Choroid plexus epithelial cell (primary cell): ENCODE results near the gene COPRS.
"Not testable (repeated sequence)": the region's sequence is repeated elsewhere in the genome, so short reads cannot be mapped to it uniquely, and the experiment has no call there.

Source experiments
- DNase-seq: peaks from one replicate; pipeline ENCODE4 v3.0.0-alpha.2; 2010; ENCODE audit warnings: low read depth
- H3K4me3 ChIP-seq: 2 replicates; pipeline ENCODE4 v1.5.1; 2011; ENCODE audit warnings: low read depth, mild to moderate bottlenecking, control low read depth, low read length, moderate library complexity
- TF ChIP-seq, protein P1 (sequence below): conservative IDR thresholded peaks from 2 replicates; pipeline ENCODE4 v1.5.1; 2011; ENCODE audit warnings: low read depth, mild to moderate bottlenecking, control low read depth, inconsistent platforms, low read length, moderate library complexity

The COPRS gene

DNA sequence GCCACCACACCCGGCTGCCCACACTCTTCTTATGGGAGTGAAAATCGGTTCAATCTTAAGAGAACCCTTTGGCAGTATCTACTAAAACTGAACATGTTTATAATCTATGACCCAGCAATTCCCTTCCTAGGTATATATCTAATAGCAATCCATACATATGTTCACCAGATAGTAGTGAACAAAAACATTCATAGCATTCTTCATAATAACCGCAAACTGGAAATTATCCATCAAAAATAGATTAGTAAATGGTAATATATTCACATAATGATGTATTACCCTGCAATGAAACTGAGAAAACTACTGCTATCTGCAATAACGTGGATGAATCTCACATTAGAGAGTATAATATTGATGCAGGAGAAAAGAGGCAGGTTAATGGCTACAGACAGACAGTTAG is 23.1 kb downstream of the COPRS start:
- DNase-seq: no peak
- TF ChIP-seq, protein P1, sequence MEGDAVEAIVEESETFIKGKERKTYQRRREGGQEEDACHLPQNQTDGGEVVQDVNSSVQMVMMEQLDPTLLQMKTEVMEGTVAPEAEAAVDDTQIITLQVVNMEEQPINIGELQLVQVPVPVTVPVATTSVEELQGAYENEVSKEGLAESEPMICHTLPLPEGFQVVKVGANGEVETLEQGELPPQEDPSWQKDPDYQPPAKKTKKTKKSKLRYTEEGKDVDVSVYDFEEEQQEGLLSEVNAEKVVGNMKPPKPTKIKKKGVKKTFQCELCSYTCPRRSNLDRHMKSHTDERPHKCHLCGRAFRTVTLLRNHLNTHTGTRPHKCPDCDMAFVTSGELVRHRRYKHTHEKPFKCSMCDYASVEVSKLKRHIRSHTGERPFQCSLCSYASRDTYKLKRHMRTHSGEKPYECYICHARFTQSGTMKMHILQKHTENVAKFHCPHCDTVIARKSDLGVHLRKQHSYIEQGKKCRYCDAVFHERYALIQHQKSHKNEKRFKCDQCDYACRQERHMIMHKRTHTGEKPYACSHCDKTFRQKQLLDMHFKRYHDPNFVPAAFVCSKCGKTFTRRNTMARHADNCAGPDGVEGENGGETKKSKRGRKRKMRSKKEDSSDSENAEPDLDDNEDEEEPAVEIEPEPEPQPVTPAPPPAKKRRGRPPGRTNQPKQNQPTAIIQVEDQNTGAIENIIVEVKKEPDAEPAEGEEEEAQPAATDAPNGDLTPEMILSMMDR: no peak
- H3K4me3 ChIP-seq: no peak overlapping the region

DNA sequence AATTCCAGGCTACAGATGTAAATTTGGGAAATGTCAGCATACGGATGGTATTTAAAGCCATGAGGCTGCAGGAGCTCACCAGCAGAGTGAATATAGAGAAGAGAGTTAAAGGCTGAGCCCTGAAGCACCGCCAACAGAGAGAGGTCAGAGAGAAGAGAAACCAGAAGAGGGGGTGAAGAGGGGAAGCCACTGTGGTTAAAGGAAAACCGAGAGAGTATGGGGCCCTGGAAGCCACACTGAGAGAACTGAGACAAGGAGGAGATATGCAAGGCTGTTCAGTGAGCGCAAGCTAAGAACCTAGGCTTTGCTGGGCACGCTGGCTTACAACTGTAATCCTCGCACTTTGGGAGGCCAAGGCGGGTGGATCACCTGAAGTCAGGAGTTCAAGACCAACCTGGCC is 24.6 kb downstream of the COPRS start:
- TF ChIP-seq, protein P1: no peak
- peak; percentile 41 for DNase-seq
- no peak overlapping the region for H3K4me3 ChIP-seq

DNA sequence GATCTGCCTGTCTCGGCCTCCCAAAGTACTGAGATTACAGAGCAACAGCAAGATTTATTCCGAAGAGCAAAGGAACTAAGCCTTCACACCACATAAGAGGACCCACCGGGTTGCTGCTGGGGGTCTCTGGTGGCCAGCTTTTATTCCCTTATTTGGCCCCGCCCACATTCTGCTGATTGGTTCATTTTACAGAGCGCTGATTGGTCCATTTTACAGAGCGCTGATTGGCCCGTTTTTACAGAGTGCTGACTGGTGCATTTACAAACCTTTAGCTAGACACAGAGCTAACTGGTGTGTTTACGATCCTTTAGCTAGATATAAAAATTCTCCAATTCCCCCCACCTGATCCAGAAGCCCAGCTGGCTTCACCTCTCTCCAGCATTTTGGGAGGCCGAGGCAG is 26.3 kb downstream of the COPRS start:
- H3K4me3 ChIP-seq: no peak overlapping the region
- TF ChIP-seq, protein P1: no peak
- no peak for DNase-seq

DNA sequence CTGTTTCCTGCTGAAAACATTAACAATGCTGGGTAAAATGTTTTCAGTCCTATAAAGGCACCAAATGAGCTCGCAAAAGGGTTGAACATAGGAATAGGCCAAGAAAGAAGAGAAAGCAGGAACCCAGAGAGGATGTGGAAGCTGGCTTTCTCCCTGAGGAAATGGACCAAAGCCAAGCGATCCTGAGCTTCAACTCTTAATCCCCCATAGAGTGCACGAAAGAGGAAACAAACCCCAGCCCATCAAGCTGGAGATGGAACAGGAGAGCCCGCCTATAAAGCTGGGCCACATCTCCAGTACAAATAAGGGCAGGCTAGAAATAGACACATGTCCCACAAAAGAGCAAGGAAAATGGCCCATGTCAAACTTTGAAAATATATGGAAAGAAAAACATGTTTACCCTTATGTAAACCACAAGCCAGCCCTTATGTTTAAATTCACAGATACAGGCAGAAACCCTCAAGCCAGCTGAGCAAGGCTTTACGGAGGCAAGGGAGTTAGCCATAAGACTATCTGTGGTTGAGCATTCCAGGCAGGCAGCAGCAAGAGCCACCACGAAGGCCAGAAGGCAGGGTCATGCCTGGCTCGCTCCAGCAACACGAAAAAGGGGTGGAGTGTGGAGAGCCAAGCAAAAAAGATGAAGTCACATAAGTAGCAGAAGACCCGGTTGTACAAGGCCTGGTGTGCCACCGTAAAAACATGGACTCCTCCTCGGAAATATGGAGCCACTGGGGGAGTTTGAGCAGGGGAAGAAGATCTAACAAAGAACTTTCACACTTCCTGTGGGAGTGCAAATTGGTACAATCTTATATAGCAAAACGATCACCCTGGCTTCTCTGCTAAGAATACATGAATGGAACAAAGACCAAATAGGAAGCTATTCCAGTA is 27.8 kb downstream of the COPRS start:
- TF ChIP-seq, protein P1: no peak
- no peak overlapping the region for H3K4me3 ChIP-seq
- DNase-seq: peak; percentile 54

DNA sequence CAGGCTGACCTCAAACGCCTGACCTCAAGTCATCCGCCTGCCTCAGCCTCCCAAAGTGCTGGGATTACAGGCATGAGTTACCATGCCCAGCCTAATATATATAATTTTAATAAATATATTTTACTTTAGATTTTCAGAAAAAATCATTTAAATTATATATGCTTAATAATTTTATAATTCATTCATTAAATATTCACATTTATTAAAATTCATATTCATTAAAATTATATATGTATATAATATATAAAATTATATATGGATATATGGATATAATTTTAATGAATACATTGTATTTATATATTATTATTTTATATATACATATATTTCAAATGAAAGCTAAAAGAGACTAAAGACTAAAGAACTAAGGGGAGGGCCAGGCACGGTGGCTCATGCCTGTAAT is 29.4 kb downstream of the COPRS start:
- H3K4me3 ChIP-seq: no peak overlapping the region
- no peak for DNase-seq
- TF ChIP-seq, protein P1: no peak

DNA sequence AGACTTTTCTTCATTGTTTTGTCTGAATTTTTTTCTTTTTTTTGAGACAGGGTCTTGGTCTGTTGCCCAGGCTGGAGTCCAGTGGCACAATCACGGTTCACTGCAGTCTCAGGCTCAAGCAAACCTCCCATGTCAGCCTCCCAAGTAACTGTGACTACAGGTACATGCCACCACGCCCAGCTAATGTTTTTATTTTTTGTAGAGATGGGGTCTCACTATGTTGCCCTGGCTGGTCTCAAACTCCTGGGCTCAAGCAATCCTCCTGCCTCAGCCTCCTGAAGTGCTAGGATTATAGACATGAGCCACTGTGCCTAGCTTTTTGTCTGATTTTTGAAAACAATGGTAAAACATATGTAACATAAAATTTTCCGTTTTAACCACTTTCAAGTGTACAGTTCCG is 30.1 kb downstream of the COPRS start:
- not testable (repeated sequence) for H3K4me3 ChIP-seq, DNase-seq

DNA sequence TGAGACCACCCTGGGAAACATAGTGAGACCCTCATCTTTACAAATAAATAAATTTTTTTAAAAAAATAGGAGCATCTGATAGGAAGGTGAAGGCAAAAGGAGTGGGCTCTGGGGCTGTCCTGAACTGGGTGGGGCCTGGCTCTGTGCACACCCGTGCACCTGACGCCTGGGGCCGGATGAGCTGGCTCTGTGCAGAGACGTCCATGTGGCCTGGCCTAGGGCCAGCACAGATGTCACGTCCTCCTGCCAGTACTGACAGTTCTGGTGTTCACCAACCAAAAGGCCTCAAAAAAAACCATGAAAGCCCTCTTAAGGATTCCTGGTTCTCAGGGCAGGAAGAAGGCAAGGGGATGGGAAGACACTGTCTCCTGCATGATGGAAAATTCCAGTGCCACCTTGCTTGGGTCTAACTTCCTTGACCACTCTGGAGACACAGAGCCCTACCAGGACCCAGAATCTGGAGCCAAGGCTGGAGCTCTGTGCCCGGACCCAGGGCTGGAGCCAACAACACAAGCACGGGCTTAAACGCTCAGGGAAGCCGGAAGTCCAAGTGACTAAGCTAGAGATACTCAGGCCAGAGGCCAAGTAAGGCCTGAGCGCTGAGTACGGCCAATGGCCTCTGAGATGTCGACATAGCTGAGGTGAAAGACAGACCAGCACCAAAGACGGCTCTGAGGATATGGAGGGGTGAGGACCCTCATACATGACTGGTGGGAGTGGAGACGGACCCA is 32.9 kb downstream of the COPRS start:
- TF ChIP-seq, protein P1: no peak
- DNase-seq: no peak
- H3K4me3 ChIP-seq: no peak overlapping the region
